Stimulated activated CD4-positive, alpha-beta T cell treated with anti-CD3 and anti-CD28 coated beads, TNF-alpha, amount 100 ng/mL, for 48 hours (primary cell): ENCODE data around the gene CFAP221.

ENCODE experiments used
- DNase-seq, 3 donors: peaks; one replicate each; pipeline ENCODE4 v3.0.0-alpha.2; 2020; ENCODE audit warnings: low read depth in 3 of 3

CFAP221 gene

DNA sequence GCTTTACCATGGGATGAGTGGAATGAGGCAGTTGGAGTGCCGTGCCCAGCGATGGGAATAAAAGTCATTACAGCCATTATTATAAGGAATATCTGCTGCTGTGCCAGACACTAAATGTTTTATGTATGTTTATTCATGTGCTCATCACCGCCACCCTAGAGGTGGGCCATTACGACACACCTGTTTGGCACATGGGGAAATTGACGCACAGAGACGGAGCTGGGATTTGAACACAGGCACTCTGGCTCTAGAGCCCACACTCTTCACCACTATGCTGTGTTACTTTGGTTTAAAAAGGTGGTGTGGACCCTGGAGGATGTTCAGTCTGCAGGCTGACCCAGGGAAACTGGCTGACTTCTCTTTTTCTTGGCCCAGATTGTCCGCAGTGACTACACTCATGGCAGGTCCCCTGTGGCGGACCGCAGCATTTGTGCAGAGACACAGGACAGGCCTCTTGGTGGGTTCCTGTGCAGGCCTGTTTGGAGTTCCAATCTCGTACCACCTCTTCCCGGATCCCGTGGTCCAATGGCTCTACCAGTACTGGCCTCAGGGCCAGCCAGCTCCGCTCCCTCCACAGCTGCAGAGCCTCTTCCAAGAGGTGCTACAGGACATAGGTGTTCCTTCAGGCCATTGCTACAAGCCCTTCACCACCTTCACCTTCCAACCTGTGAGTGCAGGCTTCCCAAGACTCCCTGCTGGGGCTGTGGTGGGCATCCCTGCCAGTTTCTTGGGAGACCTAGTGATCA is 136.4 kb downstream of the CFAP221 start:
- no peak for DNase-seq

DNA sequence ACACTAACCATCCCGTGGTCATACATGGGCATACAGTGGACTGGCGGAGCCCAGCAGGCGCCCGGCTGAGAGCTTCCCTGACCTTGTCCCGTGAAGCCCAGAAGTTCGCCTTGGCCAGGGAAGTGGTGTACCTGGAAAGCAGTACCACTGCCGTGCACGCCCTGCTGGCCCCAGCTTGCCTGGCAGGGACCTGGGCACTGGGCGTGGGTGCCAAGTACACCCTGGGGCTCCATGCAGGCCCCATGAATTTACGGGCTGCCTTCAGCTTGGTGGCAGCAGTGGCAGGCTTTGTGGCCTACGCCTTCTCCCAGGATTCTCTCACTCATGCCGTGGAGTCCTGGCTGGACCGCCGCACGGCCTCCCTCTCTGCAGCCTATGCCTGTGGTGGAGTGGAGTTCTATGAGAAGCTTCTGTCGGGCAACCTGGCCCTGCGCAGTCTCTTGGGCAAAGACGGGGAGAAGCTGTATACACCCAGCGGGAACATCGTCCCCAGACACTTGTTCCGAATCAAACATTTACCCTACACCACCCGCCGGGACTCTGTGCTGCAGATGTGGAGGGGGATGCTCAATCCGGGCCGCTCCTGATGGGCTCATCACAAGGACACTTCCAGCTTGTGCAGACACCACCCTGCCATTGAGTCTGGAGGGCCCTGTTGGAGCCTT is 137.1 kb downstream of the CFAP221 start:
- no peak for DNase-seq

DNA sequence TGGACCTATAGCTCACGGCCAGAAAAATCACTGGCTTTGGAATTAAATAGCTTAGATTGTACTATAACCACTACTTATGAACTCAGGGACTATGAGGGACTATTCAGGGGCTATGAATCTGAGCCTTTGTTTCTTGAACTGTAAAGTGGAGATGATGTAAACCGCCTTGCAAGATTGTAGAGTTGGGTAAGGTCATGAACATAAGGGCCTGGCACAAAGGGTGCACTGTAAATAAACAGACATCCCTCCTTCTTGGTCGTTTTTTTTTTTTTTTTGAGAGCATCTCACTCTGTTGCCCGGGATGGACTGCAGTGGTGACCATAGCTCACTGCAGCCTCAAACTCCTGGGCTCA is 137.6 kb downstream of the CFAP221 start:
- DNase-seq = no peak

DNA sequence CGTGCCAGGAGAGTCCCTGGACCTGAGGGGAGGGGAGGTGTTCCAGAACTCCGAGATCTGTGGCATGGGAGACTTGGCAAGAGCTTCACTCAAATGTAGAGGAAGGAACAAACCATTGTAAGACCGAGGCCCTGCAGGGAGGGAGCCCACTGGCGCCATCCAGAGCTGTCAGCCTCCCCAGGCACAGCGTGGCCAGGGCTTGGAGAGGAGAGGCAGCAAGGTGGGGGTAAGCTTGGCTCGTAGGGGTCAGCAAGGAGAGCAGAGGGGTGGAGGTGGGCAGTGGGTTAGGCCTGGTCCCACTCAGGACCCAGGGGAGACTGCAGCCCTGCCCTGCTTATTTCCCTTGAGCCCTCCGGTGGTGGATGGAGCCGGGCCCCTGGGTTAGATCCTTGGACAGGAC is 138.3 kb downstream of the CFAP221 start:
- no peak for DNase-seq

DNA sequence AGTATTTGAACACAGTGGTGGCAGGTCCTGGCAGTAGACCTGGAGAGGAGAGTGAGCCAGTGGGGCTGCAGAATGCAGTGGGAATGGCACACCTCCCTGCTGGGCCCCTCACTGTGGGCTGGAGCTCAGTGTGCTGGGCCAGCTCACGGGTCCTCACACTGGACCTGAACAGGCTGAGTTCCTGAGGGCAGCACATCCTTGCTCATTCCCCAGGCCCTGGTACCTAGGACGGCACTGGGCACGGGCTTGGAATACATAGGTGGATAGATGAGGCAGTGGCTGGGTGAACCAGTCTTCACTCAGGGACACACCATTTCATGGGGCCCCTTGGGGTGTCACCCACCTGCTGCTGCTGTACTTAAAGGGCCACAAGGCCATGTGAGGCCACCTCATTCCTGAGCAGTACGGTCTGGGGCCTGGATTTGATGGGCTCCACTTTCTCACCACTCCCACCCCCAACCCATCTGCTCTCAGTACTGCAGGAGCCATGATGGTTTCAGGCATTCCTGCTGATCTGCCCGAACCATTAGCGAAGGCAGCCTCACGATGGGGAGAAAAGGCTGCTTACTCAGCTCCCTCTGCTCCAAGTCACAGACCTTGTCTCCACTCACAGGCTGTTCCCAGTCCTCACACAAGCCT is 138.9 kb downstream of the CFAP221 start:
- DNase-seq = no peak

DNA sequence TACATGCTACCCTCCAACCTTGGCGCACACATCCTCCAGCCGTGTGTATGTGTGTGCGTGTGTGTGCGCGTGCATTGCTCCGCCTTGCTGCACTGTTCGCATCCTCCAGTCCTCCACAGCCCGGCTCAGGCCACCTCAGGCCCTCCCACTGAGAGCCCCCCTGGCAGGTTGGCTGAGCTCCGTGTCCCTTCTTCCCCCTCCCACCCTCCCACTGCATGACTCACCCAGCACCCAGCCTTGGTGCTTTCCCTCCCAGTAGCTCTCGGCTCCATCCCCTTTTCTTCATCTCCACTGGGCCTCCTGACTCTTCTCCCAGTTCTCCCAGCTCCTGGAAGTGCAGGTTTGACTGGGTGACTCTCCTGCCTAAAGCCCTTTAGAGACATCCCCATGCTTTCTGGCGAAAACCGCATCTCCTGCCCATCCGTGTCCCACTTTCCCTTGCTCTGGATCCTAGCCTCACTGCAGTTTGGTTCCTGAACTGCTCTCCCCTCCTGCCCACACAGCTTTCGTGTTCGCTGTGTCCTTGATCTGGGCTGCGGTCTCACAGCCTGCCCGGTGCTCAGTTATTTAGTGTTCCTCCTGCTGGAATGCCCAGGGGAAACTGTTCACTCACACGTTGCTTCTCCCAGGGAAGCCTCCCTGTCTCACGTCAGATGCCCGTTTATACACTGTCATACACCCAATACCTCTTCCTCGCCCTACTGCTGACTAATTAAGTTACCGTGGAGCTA is 139.6 kb downstream of the CFAP221 start:
- no peak for DNase-seq

DNA sequence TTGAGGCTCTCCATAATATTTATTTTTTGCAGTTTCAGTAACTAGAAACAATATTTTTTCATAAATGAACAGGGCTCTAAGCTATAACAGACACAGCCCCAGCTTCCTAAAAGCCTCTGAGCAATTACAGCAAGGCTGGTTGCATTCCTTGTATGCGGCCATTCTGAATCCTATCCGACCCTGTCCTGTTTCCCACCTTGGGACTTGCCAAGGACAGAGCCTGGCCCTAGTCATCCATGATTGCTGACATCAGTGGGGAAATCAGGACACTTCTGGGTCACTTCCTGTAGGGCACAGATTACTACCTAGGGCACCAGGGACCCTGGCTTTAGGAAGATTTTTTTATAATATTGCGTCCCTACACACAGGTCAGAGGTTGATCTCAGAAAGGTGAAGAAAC is 140.3 kb downstream of the CFAP221 start:
- no peak for DNase-seq

DNA sequence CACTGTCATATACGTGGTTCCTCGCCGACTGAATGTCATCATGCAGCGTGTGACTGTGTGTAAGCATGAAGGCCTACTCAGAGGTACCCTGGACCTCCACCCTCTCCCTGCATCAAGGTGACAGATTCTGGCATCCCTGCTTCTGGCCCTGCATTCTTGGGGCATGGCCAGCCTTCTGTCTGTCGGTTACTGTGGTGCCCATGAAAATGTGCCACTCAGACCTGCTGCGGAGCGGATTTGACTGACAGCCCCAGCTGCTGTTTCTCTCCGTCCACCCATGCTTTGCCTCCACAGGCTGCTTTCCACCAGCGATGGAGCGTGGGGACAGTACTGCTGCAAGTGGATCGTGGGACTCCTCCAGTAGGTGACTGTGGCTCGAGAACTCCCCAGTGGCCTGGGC is 144.4 kb downstream of the CFAP221 start:
- no peak for DNase-seq

DNA sequence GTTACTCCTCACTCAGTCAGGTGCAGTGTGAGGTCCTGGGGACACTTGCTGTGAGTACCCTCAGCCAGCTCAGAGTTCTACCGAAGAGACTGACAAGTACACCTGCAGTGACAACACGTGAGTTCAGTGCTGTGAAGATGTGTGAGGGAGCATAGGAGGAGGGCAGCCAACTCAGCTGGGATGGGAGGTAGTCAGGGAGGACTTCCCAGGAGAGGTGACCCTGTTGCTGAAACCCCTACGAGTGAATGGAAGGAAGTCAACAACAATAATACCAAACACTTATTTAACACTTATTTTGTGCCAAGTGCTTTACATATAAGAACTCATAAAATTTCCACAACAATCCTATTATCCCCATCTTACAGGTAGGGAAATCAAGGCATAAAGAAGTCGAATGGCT is 145.0 kb downstream of the CFAP221 start:
- DNase-seq = no peak

DNA sequence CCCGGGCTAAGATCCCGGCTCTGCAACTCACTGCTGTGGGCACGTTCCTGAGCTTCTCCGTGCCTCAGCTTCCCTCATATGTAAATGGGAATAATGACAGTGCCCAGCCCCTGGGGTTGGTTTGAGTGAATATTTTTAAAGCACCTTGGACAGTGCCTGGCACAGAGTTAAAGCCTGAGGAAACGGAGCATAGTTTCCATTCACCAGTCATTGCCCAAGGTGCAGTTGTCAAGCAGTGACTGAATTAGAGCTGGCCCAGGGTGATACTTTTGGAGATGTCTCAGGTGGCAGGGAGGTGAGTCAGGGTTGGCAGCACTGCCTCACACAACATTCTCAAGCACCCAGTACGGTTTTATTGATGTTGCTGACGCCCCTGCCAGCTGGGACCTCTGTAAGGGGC is 146.9 kb downstream of the CFAP221 start:
- no peak for DNase-seq

DNA sequence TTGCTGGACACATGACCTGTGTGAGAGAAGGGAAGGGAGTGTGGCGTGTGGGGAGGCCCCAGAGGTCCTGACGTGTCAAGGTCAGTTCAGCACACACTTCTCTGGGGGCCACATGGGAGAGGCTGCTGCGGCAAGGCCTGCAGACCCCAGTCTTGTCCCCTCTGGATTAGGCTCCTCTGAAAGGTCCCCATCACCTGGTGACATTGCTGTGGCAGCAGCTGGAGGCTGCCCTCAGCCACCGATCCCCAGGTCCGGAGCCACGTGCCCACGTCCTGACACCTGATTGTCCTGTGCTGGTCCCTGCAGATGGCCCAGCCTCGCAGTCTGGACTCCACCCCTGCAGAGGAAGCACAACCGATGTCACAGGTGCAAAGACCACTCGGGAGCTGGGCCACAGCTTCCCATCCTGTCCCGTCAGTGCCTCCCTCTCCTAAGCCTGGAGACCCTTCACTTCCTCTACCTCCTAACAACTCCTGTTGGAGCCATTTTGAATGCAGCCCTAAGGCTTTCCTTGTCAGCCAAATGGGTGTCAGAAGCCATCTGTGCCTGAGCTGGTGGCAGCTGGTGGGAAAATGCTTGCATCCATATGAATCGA is 147.5 kb downstream of the CFAP221 start:
- no peak for DNase-seq

DNA sequence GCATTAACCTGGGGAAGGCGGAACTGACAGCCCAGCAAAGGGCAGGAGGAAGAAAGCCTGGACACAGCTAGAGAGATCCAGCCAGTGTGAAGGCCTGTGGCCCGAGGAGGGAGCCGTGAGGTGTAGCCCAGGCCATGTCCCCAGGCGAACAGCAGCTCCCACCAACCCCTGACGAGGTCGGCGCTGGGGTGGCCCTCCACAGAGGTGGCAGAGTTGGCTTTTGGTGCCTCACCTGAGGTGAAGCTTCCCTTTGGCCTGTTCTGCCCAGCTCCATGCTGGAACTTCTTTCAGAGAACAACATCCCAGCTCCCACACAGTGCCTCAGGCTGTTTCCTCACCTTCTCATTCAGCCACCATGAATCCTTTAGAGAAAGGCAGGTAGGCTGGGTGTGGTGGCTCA is 148.1 kb downstream of the CFAP221 start:
- no peak for DNase-seq

DNA sequence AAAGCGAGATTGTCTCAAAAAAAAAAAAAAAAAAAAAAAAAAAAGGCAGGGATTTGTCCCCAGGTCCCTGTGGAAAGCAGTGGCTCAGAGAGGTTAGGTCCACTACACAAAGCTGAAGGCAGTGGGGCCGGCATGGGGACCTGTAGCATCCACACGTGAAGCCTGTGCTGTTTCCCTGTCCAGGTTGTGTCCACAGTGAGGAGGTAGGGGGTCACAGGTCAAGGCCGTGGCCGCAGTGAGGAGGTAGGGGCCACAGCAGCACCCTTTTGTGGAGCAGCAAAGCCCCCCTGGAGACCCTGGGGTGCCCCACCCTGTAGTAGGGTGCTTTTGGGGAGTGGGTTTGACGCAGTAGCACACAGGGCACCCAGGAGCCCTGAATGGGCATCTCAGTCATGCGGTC is 148.7 kb downstream of the CFAP221 start:
- DNase-seq = no peak

DNA sequence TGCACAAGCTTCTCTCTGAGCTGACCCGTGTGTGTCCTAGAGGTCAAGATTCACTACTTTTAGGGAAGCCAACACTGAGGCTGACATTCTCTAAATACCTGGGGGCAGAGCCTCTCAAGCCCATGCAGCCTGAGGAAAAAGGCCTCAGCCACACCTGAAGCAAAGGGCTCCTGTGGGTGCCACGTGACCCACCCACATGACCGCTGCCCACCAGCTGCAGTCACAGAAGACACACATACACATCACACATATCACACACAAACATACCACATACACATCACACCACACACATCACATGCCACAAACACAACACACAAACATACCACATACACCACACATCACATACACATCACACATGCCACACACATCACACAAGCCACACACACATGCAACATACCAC is 149.3 kb downstream of the CFAP221 start:
- no peak for DNase-seq

DNA sequence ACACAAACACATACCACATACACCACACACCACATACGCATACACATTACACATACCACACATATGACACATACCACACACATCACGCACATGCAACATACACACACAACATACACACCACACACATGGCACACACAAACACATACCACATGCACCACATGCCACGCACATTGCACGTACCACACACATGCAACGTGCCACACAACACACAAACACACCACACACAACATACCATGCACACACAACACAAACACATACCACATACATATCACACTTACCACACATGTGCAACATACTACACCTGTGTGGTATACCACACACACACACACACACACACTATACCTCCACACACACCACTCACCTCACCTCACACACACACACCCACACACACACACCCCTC is 149.7 kb downstream of the CFAP221 start:
- no peak for DNase-seq

DNA sequence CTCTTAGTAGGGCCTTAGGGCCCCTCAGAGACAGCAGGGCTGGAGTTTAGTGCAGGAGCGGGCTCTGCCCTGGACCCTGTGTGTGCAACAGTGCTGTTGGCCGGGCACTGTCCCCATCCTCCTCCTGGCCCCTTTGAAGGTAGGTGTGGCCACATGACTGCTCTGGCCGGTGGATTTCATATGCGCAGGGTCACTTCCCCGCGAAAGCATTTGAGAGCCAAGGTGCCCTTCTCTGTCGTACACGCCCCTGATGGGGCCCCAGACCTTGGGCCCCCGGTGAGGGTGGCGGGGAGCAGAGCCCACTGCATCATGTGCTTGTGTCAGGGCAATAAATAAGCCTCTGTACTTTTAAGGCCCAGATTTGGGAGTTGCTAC is 150.2 kb downstream of the CFAP221 start:
- no peak for DNase-seq

DNA sequence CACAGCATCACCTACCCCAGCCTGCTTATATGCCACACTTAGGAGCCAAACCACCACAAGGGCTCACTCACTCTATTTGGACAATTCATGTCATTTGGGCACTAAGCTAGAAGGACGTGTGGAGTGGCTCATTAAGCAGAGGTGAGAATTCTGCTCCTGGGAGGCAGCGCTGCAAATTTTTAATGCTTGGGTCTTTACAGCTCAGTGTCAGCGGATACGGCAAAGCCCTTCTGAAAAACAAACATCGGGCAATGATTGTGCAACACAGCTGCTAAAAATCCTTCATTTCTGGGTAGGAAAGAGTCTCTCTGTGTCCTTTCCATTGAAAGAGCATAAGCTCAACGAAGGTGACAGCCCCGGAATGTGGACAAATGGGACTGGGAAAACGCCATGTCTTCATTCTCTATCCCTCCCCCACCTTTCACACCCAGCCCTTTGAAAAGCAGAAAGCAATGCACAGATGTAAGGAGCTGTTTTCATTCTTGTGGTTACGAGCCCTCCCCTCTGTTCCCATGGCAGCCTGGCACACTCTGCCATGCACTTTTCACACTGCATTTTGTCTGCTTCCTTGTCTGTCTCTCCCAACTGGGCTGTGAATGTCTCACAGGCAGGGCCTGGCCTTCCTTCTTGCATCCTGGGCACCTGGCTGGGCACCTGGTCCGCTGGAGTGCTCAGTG is 150.7 kb downstream of the CFAP221 start:
- DNase-seq = no peak

DNA sequence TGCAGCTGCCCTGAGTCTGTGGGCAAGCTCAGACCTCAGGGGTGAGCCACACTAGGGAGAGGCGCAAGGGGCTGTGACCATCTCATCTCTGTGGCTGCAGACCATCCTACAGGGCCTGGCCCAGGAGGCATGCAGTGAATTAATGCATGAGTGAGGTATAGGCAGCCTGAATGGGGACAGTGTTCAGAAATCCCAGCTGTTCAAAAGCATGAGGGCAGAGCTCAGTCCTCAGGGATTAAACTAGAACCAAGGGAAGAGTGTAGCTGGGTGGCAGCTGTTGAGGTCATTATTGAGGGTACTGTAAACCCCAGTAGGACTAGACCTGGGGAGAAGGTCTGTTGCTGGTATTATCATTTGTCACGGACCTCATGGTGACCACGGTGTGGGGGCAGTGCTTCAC is 151.8 kb downstream of the CFAP221 start:
- no peak for DNase-seq

DNA sequence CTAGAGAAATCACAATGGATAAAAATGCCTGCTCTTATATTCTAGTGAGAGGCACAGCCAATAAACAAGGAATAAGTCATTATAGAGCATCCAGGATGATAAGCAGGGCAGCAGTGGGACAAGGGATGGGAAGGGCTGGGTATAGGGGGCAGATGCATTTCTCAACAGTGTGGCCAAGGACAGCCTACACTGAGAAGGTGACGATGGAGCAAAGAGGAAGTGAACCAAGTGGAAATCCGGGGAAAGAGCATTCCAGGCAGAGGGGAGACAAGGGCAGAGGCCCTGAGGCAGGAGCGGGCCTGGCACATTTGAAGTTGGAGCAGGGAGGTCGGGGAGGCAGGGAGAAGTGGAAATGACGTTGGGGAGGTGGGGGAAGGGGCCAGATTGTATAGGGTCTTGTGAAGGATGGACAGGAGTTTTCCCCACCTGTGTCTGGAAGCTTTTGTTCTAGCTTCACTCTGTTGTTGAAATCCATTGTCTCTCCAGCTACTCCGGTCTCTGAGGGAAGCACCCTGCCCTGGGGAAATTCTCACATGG is 152.3 kb downstream of the CFAP221 start:
- DNase-seq = no peak

DNA sequence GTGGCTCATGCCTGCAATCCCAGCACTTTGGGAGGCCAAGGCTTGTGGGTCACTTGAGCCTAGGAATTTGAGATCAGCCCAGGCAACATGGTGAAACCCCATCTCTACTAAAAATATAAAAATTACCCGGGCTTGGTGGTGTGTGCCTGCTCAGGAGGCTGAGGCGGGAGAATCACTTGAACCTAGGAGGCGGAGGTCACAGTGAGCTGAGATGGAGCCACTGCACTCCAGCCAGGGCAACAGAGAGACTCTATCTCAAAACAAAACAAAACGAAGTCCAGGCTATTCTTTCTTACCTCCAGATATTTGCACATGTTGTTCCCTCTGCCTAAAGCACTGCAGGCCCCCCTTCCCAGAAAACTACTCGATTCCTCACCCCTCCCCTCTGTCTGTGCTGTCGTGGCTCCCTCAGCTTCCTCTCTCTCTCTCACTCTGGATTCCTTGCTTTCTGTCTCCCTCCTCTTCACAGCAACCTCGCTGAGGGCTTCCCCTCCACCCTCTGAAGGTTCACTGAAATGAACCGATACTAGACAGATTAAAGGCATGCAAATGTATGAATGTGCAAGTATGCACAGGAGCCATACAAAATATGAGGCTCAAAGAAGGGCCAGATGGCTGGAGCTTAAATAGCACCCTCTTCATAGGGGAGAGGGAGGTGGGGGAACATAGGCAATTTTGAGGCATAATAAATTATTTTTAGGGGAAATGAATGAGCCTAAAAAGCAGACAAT is 153.2 kb downstream of the CFAP221 start:
- DNase-seq = no peak

DNA sequence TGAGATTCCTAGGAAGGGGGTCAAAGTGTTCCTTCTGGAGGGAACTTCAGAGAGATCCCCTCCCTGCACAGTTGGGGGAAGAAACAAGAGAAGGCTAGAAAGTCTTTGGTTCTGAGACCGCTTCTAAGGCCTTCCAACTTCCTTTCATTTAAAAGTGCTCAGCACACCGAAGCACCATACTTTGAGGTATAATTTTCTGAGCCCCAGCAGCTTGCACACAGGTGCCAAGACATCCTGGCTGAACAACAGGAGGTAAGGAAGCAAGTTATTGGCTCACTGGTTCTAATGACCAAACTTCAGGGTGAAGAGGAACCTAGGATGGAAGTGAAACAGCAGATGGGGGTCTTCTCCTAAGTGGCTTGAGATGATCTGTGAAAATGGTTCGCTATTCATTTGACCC is 154.0 kb downstream of the CFAP221 start:
- no peak for DNase-seq
